ENCODE measurements around the gene SLAMF7. TPM values are rescaled to one million over a fixed set of nuclear protein-coding genes. Genes with fewer than 3 reads are reported as not detected.

SLAMF7 gene
- total RNA-seq, 1 donor from 2014 or later, result 0.56 TPM

DNA sequence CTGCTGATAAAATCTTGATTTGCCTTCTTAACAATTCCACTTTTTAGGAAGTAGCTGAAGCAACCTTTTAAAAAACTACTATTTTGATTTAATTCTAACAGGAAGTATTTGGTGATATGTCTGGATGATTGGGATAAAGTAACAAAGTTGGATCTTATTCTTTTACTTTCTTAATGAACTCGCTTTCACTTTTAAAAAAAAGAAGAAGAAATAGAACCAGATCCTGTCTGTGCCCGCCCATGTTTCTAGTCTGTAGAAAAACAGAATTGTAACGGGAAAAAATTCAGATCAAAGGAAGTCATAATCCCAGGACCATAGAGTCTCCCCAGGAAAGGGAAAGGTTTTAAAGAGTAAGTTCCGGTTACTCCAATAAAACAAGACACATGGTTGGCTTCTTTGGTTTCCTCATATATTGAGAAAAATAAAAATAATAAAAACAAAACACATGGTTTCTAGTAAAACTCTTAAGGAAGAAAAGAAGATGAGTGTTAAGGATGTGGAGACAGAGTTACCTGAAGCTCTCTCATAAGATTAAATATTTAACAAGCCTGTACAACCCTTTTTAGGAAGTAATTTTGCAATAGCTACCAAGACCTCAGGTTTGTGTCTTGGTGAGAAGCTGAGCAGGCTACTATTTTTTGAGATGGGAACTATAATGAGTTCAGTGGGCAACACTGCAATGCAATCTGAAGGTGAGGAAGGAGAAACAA is 32.4 kb upstream of the SLAMF7 start:
- TF ChIP-seq, protein P1, sequence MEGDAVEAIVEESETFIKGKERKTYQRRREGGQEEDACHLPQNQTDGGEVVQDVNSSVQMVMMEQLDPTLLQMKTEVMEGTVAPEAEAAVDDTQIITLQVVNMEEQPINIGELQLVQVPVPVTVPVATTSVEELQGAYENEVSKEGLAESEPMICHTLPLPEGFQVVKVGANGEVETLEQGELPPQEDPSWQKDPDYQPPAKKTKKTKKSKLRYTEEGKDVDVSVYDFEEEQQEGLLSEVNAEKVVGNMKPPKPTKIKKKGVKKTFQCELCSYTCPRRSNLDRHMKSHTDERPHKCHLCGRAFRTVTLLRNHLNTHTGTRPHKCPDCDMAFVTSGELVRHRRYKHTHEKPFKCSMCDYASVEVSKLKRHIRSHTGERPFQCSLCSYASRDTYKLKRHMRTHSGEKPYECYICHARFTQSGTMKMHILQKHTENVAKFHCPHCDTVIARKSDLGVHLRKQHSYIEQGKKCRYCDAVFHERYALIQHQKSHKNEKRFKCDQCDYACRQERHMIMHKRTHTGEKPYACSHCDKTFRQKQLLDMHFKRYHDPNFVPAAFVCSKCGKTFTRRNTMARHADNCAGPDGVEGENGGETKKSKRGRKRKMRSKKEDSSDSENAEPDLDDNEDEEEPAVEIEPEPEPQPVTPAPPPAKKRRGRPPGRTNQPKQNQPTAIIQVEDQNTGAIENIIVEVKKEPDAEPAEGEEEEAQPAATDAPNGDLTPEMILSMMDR (IDR thresholded peaks at IDR 0.05; ENCODE audit: unreplicated experiment), result no peak
- Mint-ChIP-seq H3K27ac (ENCODE audit: unreplicated experiment) (no peak overlapping the region), H3K4me1 (ENCODE audit: unreplicated experiment) (no peaks in the 10 kb centered on the region), H3K27me3 (ENCODE audit: unreplicated experiment) (no peaks in the 10 kb centered on the region), H3K36me3 (ENCODE audit: low read depth, unreplicated experiment) (no peaks in the 10 kb centered on the region), H3K4me3 (ENCODE audit: unreplicated experiment) (no peak overlapping the region), H3K9me3 (ENCODE audit: unreplicated experiment) (no peaks in the 10 kb centered on the region)
- DNase-seq (ENCODE audit: low spot score), result no peak

DNA sequence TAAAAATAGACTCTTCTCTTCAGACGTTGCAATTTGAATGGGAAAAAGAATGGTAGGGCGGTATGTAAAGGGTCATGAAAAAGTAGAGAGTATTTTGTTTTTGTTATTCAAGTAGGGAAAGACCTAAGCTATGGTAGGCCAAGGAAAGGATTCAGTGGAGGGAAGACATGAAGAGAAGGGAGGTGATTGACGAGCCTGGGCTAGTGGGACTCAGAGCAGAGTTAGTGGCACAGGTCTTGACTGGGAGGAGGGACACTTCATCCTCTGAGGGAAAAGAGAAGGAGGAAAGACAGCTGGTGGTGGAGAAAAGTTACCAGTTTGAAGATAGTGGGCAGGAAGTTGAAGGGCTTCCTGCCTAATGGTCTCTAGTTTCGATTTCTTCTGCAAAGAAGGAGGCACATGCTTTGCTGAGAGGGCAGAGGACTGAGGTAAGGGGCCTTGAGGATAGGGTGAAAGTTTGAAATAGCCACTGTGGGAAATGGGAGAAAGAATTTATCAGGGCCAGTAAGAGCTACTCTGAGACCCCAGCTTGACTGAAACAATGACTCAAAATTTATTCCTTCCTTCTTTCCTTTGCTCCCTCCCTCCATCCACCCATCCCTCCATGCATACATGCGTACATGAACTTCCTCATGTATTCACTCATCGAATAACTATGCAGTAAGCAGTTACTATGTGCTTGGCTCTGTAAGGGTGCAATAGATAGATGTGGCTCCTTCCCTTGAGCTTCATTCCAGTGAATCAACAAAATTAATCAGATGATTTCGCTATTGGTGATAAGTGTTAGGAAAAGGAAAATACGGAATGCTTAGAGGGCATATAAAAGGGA is 31.6 kb upstream of the SLAMF7 start:
- no peak overlapping the region for H3K27ac Mint-ChIP-seq (ENCODE audit: unreplicated experiment)
- H3K9me3 Mint-ChIP-seq (ENCODE audit: unreplicated experiment), result no peaks in the 10 kb centered on the region
- no peaks in the 10 kb centered on the region for H3K27me3 Mint-ChIP-seq (ENCODE audit: unreplicated experiment)
- no peak for DNase-seq (ENCODE audit: low spot score)
- no peaks in the 10 kb centered on the region for H3K4me1 Mint-ChIP-seq (ENCODE audit: unreplicated experiment)
- TF ChIP-seq, protein P1 (IDR thresholded peaks at IDR 0.05; ENCODE audit: unreplicated experiment), result no peak
- H3K36me3 Mint-ChIP-seq (ENCODE audit: low read depth, unreplicated experiment), result no peaks in the 10 kb centered on the region
- H3K4me3 Mint-ChIP-seq (ENCODE audit: unreplicated experiment), result no peak overlapping the region

DNA sequence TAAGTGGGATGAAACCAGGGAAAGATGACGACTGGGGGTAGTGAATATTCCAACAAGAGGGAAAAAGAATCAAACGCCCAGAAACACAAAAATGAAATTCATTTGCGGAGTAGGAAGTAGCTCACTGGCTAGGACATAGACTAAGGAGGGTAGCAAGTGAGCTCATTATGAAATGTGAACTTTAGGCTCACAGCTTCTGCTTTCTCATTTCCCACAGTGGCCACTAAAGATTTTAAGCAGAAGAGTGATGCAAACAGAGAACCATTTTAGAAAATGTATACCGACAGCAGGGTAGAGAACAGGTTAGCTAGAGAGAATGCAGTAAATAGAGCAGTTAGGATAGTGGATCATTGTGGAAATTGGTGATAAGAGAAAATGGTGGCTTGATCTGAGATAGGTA is 30.9 kb upstream of the SLAMF7 start:
- TF ChIP-seq, protein P1 (IDR thresholded peaks at IDR 0.05; ENCODE audit: unreplicated experiment), result no peak
- Mint-ChIP-seq H3K4me3 (ENCODE audit: unreplicated experiment) (no peak overlapping the region), H3K36me3 (ENCODE audit: low read depth, unreplicated experiment) (no peaks in the 10 kb centered on the region), H3K27ac (ENCODE audit: unreplicated experiment) (no peak overlapping the region), H3K4me1 (ENCODE audit: unreplicated experiment) (no peaks in the 10 kb centered on the region), H3K27me3 (ENCODE audit: unreplicated experiment) (no peaks in the 10 kb centered on the region), H3K9me3 (ENCODE audit: unreplicated experiment) (no peaks in the 10 kb centered on the region)
- no peak for DNase-seq (ENCODE audit: low spot score)

DNA sequence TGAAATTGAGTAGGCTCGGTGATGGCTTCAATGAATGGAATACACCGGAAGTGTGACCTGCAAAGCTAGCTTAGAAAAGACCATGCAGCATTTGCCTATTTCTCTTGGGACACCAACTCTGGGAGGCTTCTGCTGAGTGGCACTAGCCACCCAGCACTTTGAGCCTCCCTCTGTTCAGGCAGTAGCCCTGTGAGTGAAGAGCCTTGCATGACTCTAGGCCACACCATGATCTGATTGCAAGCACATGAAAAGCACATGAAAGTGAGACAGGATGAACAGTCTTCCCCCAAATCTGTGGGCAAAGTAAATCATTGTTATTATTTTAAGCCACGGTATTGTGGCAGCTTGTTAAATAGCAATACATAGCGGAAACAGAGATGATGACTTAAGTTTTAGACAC is 30.2 kb upstream of the SLAMF7 start:
- H3K9me3 Mint-ChIP-seq (ENCODE audit: unreplicated experiment), result no peaks in the 10 kb centered on the region
- no peak overlapping the region for H3K4me3 Mint-ChIP-seq (ENCODE audit: unreplicated experiment)
- H3K4me1 Mint-ChIP-seq (ENCODE audit: unreplicated experiment), result no peaks in the 10 kb centered on the region
- no peaks in the 10 kb centered on the region for H3K27me3 Mint-ChIP-seq (ENCODE audit: unreplicated experiment)
- no peak overlapping the region for H3K27ac Mint-ChIP-seq (ENCODE audit: unreplicated experiment)
- TF ChIP-seq, protein P1 (IDR thresholded peaks at IDR 0.05; ENCODE audit: unreplicated experiment), result no peak
- no peaks in the 10 kb centered on the region for H3K36me3 Mint-ChIP-seq (ENCODE audit: low read depth, unreplicated experiment)
- no peak for DNase-seq (ENCODE audit: low spot score)

DNA sequence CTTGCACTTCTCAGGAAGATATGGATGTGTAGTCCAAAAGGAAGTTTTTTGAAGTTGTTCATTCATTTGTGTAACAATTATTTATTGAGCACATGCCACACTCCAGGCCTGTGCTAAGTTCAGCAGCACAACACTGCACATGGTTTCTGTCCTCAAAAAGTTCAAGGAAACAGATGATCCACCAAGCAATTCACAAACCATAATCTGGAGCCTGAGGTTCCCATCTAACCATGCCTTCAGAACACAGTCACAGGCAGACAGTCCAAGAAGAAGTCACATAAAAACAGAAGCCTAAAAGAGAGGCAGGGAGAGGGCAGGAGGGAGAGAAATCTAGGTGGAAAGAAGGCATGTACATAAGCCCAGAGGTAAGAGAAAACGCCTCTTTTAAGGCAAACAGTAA is 29.3 kb upstream of the SLAMF7 start:
- Mint-ChIP-seq H3K27ac (ENCODE audit: unreplicated experiment) (no peak overlapping the region), H3K36me3 (ENCODE audit: low read depth, unreplicated experiment) (no peaks in the 10 kb centered on the region), H3K27me3 (ENCODE audit: unreplicated experiment) (no peaks in the 10 kb centered on the region), H3K4me1 (ENCODE audit: unreplicated experiment) (no peaks in the 10 kb centered on the region), H3K4me3 (ENCODE audit: unreplicated experiment) (no peak overlapping the region), H3K9me3 (ENCODE audit: unreplicated experiment) (no peaks in the 10 kb centered on the region)
- TF ChIP-seq, protein P1 (IDR thresholded peaks at IDR 0.05; ENCODE audit: unreplicated experiment), result no peak
- DNase-seq (ENCODE audit: low spot score), result no peak

Measured in endothelial cell (in vitro differentiated cells).